ENCODE data around the gene CCDC51. TPM values are rescaled to one million over a fixed set of nuclear protein-coding genes. Genes with fewer than 3 reads are reported as not detected.

CCDC51 gene
- polyA plus RNA-seq, 1 donor from 2014 or later = 27.2 TPM

- Histone ChIP-seq H3K9me3 (ENCODE audit: low read length) (no peaks in the 10 kb centered on the region), H3K27ac (ENCODE audit: low read length) (no peak overlapping the region), H3K27me3 (ENCODE audit: insufficient read depth, low read depth, low read length) (no peaks in the 10 kb centered on the region), H3F3A (ENCODE audit: insufficient read depth, low read length, poor library complexity, severe bottlenecking) (no peaks in the 10 kb centered on the region), H3K4me3 (ENCODE audit: low read length) (no peak overlapping the region), H3K9ac (ENCODE audit: low read length) (no peak overlapping the region), H3K79me2 (replicated peaks; ENCODE audit: insufficient read depth, low read length) (no peaks in the 10 kb centered on the region), H4K20me1 (ENCODE audit: insufficient read depth) (no peaks in the 10 kb centered on the region), H2AFZ (ENCODE audit: low read depth, low read length) (no peak overlapping the region), H3K36me3 (ENCODE audit: insufficient read depth, low read length) (peaks cover 5% of the 10 kb centered on the region), H3K9me2 (ENCODE audit: insufficient read depth, low read length) (no peaks in the 10 kb centered on the region), H3K4me2 (ENCODE audit: low read length) (no peak overlapping the region)
- no peak for TF ChIP-seq TAF1 (IDR thresholded peaks at IDR 0.05; ENCODE audit: low read depth)
- TF ChIP-seq, protein P1, sequence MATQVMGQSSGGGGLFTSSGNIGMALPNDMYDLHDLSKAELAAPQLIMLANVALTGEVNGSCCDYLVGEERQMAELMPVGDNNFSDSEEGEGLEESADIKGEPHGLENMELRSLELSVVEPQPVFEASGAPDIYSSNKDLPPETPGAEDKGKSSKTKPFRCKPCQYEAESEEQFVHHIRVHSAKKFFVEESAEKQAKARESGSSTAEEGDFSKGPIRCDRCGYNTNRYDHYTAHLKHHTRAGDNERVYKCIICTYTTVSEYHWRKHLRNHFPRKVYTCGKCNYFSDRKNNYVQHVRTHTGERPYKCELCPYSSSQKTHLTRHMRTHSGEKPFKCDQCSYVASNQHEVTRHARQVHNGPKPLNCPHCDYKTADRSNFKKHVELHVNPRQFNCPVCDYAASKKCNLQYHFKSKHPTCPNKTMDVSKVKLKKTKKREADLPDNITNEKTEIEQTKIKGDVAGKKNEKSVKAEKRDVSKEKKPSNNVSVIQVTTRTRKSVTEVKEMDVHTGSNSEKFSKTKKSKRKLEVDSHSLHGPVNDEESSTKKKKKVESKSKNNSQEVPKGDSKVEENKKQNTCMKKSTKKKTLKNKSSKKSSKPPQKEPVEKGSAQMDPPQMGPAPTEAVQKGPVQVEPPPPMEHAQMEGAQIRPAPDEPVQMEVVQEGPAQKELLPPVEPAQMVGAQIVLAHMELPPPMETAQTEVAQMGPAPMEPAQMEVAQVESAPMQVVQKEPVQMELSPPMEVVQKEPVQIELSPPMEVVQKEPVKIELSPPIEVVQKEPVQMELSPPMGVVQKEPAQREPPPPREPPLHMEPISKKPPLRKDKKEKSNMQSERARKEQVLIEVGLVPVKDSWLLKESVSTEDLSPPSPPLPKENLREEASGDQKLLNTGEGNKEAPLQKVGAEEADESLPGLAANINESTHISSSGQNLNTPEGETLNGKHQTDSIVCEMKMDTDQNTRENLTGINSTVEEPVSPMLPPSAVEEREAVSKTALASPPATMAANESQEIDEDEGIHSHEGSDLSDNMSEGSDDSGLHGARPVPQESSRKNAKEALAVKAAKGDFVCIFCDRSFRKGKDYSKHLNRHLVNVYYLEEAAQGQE (IDR thresholded peaks at IDR 0.05; ENCODE audit: borderline replicate concordance) = no peak
- TF ChIP-seq SMC3 (conservative IDR thresholded peaks at IDR 0.05; ENCODE audit: poor library complexity) = no peak
- no peak for TF ChIP-seq RAD21 (conservative IDR thresholded peaks at IDR 0.05)
- TF ChIP-seq, protein P2, sequence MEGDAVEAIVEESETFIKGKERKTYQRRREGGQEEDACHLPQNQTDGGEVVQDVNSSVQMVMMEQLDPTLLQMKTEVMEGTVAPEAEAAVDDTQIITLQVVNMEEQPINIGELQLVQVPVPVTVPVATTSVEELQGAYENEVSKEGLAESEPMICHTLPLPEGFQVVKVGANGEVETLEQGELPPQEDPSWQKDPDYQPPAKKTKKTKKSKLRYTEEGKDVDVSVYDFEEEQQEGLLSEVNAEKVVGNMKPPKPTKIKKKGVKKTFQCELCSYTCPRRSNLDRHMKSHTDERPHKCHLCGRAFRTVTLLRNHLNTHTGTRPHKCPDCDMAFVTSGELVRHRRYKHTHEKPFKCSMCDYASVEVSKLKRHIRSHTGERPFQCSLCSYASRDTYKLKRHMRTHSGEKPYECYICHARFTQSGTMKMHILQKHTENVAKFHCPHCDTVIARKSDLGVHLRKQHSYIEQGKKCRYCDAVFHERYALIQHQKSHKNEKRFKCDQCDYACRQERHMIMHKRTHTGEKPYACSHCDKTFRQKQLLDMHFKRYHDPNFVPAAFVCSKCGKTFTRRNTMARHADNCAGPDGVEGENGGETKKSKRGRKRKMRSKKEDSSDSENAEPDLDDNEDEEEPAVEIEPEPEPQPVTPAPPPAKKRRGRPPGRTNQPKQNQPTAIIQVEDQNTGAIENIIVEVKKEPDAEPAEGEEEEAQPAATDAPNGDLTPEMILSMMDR (IDR thresholded peaks at IDR 0.05; ENCODE audit: poor library complexity, severe bottlenecking) = no peak
- TF ChIP-seq EZH2 (IDR thresholded peaks at IDR 0.05; ENCODE audit: borderline replicate concordance, insufficient read depth, low read length, poor library complexity, severe bottlenecking) = no peak
- TF ChIP-seq EP300 (conservative IDR thresholded peaks at IDR 0.05; ENCODE audit: poor library complexity, severe bottlenecking) = no peak
- no peak for TF ChIP-seq POLR2AphosphoS5 (IDR thresholded peaks at IDR 0.05)
- TF ChIP-seq MXI1 (conservative IDR thresholded peaks at IDR 0.05; ENCODE audit: poor library complexity, severe bottlenecking) = no peak
Observed at GRCh38 chr3:48405343-48405881, 34.5 kb downstream of the CCDC51 start.

GRCh38 chr3:48404440-48405342 is 35.2 kb downstream of the CCDC51 start:
- no peak overlapping the region for H3K27ac ChIP-seq (ENCODE audit: low read length)
- H3K9me3 ChIP-seq (ENCODE audit: low read length) = no peaks in the 10 kb centered on the region
- H3K36me3 ChIP-seq (ENCODE audit: insufficient read depth, low read length) = peaks cover 5% of the 10 kb centered on the region
- H3K27me3 ChIP-seq (ENCODE audit: insufficient read depth, low read depth, low read length) = no peaks in the 10 kb centered on the region
- no peaks in the 10 kb centered on the region for H3K79me2 ChIP-seq (replicated peaks; ENCODE audit: insufficient read depth, low read length)
- no peak overlapping the region for H2AFZ ChIP-seq (ENCODE audit: low read depth, low read length)
- no peak overlapping the region for H3K4me3 ChIP-seq (ENCODE audit: low read length)
- no peaks in the 10 kb centered on the region for H3K9me2 ChIP-seq (ENCODE audit: insufficient read depth, low read length)
- H4K20me1 ChIP-seq (ENCODE audit: insufficient read depth) = no peaks in the 10 kb centered on the region
- no peak overlapping the region for H3K4me2 ChIP-seq (ENCODE audit: low read length)
- no peak overlapping the region for H3K9ac ChIP-seq (ENCODE audit: low read length)
- H3F3A ChIP-seq (ENCODE audit: insufficient read depth, low read length, poor library complexity, severe bottlenecking) = no peaks in the 10 kb centered on the region
- TF ChIP-seq MXI1 (conservative IDR thresholded peaks at IDR 0.05; ENCODE audit: poor library complexity, severe bottlenecking) (no peak), TAF1 (IDR thresholded peaks at IDR 0.05; ENCODE audit: low read depth) (no peak)
